ENCODE data around the gene DRAM1.

DNA sequence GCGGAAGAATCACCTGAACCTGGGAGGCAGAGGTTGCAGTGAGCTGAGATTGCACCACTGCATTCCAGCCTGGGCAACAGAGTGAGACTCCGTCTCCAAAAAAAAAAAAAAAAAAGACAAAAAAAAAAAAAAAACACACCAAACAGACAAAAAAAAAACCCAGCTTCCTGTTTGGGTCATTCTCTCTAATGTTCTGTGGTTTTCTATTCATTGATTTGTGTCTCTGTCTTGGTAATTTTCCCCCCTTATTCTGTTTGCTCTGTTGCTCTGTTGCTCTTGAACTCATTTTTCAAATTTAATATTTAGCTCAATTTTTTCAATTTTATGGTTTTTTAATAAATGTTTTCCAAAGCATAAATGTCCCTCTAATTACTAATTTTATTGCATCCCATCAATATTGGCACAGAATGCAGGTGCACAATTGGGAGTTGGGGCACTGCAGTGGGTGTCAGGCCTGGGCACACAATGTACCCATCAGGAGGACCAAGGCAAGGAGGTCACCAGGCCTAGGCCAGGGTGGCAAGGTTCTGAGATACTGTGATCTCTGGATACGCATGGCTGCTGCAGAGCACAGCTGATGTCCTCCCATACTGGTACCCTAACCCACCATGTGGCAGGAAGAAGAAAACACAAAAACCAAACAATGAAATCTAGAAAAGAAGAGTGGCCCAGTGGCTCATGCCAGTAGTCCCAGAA lies 38.6 kb upstream of the DRAM1 start:
- TF ChIP-seq CTCF (IDR thresholded peaks at IDR 0.05): no peak
- TF ChIP-seq ZFX (IDR thresholded peaks at IDR 0.05; ENCODE audit: borderline replicate concordance): no peak
